ENCODE measurements around the gene CBX1. TPM values are rescaled to one million over a fixed set of nuclear protein-coding genes. Genes with fewer than 3 reads are reported as not detected.

CBX1 gene
- total RNA-seq, 1 donor from 2014 or later, result 49.5 TPM

DNA sequence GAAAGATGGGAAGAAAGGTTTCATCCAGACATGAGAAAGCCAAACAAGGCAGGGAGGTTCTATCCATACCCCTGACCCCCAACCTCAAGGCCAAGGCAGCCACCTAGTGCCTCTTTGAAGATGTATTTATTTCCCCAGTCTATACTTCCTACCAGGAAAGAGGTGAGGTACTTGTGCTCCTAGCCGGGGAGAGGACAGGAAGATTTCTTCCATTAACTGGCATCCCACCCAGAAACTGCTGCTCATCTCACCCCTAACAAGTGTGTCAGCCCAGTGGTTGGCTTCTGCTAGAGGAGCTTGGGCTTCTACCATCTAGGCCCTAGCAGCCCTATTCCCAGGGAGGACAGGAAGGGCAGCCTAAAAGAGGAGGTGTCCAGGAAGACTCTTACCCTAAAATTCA is 72.5 kb downstream of the CBX1 start:
- H3K4me1 Mint-ChIP-seq, result peaks cover 26% of the 10 kb centered on the region
- H3K27me3 Mint-ChIP-seq, result peaks cover 30% of the 10 kb centered on the region
- ATAC-seq (ENCODE audit: low read depth), result no peak
- DNase-seq, result no peak
- CTCF ChIA-PET, result interaction anchor here (2.6 kb wide), 1 partner anchor 46 kb away, joined by 11 read pairs; no protein-coding TSS in a partner anchor
- H3K9me3 Mint-ChIP-seq, result no peaks in the 10 kb centered on the region
- no peak overlapping the region for H3K27ac Mint-ChIP-seq
- no peak for TF ChIP-seq CTCF (IDR thresholded peaks at IDR 0.05)
- H3K36me3 Mint-ChIP-seq (ENCODE audit: low read depth), result peaks cover 2% of the 10 kb centered on the region
- H3K4me3 Mint-ChIP-seq, result no peak overlapping the region
- intact Hi-C loops (cut with micrococcal nuclease), result loop anchor here (5.0 to 10.0 kb wide), 2 partner anchors 279 to 426 kb away; no protein-coding TSS in a partner anchor
- POLR2A ChIA-PET, result no interaction called here

DNA sequence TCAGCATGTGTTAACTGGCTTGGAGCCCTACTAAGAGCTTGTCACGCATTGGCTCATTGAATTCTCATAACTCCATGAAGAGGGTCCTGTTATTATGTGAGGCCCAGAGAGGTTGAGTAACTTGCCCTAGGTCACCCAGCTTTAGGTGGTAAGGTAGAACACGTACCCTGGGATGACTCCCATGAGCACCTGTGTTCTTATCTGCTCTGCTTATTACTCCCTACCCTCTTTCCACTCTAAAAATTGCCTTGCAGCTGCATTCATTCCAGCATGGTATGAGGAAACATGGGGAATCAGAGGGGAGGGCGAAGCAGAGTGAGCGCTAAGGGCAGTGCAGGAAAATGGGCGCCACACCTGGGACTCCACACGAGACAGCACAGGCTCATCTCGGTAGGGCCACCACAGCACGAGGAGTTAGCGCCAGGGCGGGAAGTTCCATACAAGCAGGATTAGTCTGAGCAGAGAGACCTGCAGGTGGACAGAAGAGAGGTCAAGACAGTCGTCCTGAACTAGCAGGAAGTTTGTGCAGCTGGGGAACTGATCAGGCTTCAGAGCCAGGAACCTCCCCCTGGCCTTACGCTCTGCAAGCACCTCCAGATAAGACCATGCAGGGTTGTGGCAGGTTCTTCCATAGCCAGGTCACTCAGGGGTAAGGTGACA is 73.8 kb downstream of the CBX1 start:
- no peaks in the 10 kb centered on the region for H3K9me3 Mint-ChIP-seq
- POLR2A ChIA-PET, result interaction anchor here (1.2 to 3.4 kb wide), 5 partner anchors 21 to 53 kb away, joined by 3 to 37 read pairs (median 5); partner anchors contain the start of gene NFE2L1
- no peak overlapping the region for H3K27ac Mint-ChIP-seq
- CTCF ChIA-PET, result interaction anchor here (0.7 to 3.5 kb wide), 14 partner anchors 8 to 591 kb away, joined by 3 to 148 read pairs (median 10); partner anchors contain the start of genes CBX1 and NFE2L1
- no peak for ATAC-seq (ENCODE audit: low read depth)
- no peak for DNase-seq
- peaks cover 22% of the 10 kb centered on the region for H3K27me3 Mint-ChIP-seq
- H3K36me3 Mint-ChIP-seq (ENCODE audit: low read depth), result peaks cover 2% of the 10 kb centered on the region
- no peak overlapping the region for H3K4me3 Mint-ChIP-seq
- H3K4me1 Mint-ChIP-seq, result peaks cover 35% of the 10 kb centered on the region
- intact Hi-C loops (cut with micrococcal nuclease), result loop anchor here (5.0 to 10.0 kb wide), 2 partner anchors 280 to 427 kb away; no protein-coding TSS in a partner anchor
- TF ChIP-seq CTCF (IDR thresholded peaks at IDR 0.05), result no peak

DNA sequence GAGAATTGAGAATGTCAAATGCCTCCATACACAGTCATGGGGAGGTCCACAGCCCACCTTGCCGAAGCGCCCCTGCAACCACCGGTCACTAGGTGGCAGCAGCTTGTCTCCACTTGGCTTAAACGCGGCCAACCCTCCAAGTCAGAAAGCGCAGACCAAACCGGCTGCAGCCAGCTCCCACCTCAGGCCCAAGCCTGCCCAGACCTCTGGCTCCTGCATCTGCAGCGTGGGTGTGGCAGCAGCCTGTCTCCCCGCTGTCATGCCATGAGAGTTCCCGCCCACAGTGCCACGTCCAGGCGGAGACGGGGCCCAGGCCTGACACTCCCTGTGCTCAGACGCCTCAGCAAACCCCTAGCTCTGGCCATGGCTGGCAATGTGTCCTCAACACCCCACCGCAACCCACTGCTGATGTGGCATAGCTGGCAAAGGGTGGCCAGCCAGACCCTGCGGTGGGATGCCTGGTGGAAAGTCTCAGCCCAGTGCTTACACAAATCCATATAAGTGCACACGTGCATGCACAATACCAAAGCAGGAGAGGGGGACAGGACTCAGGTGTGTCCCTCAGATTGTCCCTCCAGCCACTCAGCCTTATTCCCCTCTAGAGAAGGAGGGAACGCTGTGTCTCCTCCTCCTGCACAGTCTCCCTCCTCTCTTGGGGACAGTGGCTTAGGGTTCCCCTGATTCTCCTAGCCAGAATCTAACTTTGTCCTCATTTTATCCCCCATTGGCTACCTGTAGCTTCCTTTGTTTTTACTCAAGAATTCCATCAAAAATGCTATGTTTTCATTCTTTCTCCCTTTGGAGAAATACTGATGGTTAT is 74.6 kb downstream of the CBX1 start:
- Mint-ChIP-seq H3K4me3 (no peak overlapping the region), H3K9me3 (no peaks in the 10 kb centered on the region), H3K27ac (no peak overlapping the region)

GRCh38 chr17:48025904-48026501 is 75.3 kb downstream of the CBX1 start:
- CTCF ChIA-PET, result interaction anchor here (0.6 to 3.5 kb wide), 30 partner anchors 10 to 603 kb away, joined by 3 to 148 read pairs (median 4); partner anchors contain the start of genes CBX1, CDK5RAP3, NFE2L1 and SNX11
- Mint-ChIP-seq H3K4me3 (no peak overlapping the region), H3K4me1 (peaks cover 35% of the 10 kb centered on the region), H3K36me3 (ENCODE audit: low read depth) (peaks cover 2% of the 10 kb centered on the region), H3K27me3 (peaks cover 14% of the 10 kb centered on the region), H3K27ac (no peak overlapping the region), H3K9me3 (no peaks in the 10 kb centered on the region)
- TF ChIP-seq CTCF (IDR thresholded peaks at IDR 0.05), result no peak
- DNase-seq (no peak), ATAC-seq (ENCODE audit: low read depth) (no peak)
- POLR2A ChIA-PET, result interaction anchor here (0.6 to 3.4 kb wide), 15 partner anchors 9 to 1338 kb away, joined by 3 to 37 read pairs (median 3); partner anchors contain the start of genes CDK5RAP3 and NFE2L1
- intact Hi-C loops (cut with micrococcal nuclease), result loop anchor here (1.0 to 10.0 kb wide), 16 partner anchors 11 to 853 kb away; partner anchors contain the start of genes CDK5RAP3, COPZ2 and NFE2L1

More for the DNA sequence above, 74.6 kb downstream of the CBX1 start:
- peak; percentile 27 for ATAC-seq (ENCODE audit: low read depth)
- TF ChIP-seq CTCF (IDR thresholded peaks at IDR 0.05), result no peak
- H3K36me3 Mint-ChIP-seq (ENCODE audit: low read depth), result peaks cover 2% of the 10 kb centered on the region
- CTCF ChIA-PET, result interaction anchor here (0.6 to 3.5 kb wide), 26 partner anchors 9 to 603 kb away, joined by 3 to 148 read pairs (median 3); partner anchors contain the start of genes CBX1 and NFE2L1
- H3K4me1 Mint-ChIP-seq, result peaks cover 35% of the 10 kb centered on the region
- peaks cover 17% of the 10 kb centered on the region for H3K27me3 Mint-ChIP-seq
- intact Hi-C loops (cut with micrococcal nuclease), result loop anchor here (1.0 to 10.0 kb wide), 3 partner anchors 11 to 428 kb away; partner anchors contain the start of gene COPZ2
- peak; percentile 72 for DNase-seq
- POLR2A ChIA-PET, result interaction anchor here (0.6 to 3.4 kb wide), 13 partner anchors 8 to 575 kb away, joined by 3 to 37 read pairs (median 3); partner anchors contain the start of genes CDK5RAP3 and NFE2L1
